GM15510 (cell line): ENCODE results near the gene B4GALNT1.

Experiments
- POLR2A ChIP-seq: IDR thresholded peaks from 3 replicates; pipeline ENCODE4 v1.6.1; 2011; ENCODE audit warnings: borderline replicate concordance; ENCODE audit not compliant: insufficient read length; ENCODE audit errors: extremely low read depth

Gene B4GALNT1

DNA sequence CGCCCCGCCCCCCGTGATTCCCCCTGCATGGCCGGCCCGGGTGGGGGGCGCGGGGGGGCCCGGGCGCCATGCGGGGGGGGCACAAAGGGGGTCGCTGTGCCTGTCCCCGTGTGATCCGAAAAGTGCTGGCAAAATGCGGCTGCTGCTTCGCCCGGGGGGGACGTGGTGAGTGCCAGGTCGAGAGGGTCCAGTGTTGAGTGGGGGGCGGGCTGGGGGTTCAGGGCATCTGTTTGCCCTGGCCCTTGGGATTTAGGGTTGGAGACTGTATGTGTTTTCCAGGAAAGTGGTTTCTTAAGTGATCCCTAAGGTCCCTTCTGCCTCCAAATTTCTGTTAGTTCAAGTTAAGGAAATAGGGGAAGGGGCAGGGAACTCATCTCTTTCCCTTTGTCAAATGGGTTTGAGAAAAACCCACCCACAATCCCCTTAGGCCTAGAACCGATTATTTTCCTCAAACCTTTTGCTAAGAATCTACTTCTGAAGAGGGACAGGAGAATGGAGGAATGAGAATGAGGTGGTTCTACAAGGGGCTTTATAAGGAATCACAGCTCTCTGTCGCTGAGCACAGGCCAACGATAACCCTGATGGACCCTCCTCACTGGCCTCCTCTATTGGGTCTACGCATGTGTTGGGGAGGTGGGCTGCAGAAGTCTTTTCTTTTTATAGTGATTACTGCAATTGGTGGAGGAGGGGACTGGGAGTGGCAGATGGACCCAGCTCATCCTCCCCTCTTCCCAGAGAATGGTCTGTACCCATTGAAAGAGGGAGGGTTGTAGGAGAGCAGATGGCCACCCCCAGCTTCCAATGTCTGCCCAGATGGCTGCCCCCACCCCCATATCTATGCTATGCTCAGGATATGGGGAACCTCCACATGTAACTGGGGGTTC, 20.9 kb downstream of the B4GALNT1 start:
- TF ChIP-seq POLR2A: no peak

DNA sequence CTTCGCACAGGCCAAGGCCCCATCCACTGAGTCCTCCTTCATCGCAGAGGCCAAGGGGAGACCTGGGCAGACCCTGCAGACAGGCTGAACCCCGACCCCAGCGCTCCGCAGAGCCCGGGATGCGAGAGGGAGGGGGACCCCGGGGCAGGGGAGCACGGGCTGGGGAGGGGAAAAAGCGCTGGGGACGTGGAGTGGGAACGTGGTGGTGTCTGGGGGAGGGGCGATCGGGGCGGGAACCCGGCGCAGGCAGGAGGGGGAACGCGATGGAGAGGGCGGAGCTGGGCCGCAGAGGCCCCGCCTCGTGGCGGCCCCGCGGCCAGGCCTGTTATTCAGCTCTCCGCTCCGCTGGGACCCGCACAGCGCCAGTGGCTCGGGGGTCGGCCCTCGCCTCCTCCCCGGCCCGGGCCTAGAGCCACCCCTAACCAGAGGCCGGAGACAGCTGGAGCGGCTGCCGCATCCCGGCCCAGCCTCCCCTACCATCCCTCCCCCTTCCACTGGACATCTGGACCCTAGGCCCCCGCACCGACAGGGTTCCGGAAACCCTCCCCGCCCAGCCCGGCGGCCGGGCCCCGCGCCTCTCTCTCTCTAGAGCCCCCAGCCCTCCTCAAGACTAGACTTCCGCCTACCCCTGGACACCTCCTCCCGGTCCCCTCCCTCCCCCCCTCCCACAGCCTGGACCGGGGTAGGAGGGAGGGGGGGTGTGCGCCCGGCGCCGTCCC, 21.7 kb downstream of the B4GALNT1 start, which contains the start of gene ARHGEF25:
TSS of gene ARHGEF25 (plus strand) at position 328 of the 719 bp plus-strand sequence. CDS start 460 bp downstream, outside the sequence.
- TF ChIP-seq POLR2A: peak; percentile 52

DNA sequence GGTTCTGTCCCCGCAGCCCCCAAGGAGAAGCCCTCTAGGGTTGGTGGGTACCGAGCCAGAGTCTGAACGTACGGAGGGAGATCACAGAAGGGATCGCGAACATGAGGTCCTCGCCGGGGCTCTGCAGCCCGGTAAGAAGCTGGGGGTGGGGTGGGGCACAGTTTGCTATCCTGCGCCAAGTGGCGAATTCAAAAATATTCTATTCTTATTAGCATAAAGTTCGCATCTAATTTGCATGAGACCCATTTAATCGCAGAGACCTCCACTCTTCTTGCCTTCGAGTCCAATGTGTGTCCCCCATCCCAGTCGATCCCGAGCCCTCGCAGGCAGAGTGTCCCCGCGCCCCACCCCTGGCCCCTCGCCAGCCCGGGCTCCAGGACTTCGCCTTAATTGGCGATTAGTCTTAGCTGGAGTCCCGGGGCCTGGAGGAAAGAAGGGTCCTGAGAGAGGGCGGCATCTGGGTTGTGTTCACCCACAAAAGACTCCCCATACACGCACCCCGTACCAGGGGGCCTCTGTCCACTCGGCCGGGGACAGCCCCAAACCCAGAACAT, 22.4 kb downstream of the B4GALNT1 start:
- no peak for TF ChIP-seq POLR2A

DNA sequence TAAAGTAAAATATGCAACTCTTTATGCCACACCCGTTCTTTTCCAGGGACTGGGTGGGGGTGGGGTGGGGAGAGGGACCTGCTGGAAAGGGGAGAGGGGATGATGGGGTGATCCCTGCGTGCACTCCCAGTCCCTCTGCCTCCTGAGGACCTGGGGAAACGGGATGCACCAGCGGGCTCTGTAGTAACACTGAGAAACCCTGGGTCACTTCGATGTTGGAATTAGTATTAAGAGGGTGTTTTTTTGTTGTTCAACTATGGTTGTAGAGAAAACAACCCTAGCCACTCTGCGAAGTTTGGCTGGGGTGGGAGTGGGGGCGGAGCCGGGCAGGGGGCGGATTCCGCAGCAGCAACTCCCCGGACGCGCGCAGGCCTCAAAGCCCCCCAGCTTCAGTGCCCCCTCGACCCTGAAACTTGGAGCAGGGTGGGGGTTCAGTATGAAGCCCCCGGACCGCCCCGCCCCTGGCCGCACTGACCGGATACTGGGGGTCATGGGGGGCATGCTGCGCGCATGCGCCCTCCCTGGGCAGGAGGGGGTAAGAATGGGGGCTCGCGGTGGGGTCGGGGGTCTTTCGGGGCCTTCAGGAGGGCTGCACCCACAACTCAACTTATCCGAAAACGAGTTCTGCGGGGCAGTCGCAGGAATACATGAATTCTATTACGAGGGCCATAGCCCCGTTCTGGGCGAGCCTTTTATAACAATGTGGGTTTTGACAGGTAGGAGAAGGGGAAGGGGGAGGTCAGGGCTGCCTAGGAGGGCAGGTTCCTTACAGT, 23.0 kb downstream of the B4GALNT1 start:
- TF ChIP-seq POLR2A: no peak

DNA sequence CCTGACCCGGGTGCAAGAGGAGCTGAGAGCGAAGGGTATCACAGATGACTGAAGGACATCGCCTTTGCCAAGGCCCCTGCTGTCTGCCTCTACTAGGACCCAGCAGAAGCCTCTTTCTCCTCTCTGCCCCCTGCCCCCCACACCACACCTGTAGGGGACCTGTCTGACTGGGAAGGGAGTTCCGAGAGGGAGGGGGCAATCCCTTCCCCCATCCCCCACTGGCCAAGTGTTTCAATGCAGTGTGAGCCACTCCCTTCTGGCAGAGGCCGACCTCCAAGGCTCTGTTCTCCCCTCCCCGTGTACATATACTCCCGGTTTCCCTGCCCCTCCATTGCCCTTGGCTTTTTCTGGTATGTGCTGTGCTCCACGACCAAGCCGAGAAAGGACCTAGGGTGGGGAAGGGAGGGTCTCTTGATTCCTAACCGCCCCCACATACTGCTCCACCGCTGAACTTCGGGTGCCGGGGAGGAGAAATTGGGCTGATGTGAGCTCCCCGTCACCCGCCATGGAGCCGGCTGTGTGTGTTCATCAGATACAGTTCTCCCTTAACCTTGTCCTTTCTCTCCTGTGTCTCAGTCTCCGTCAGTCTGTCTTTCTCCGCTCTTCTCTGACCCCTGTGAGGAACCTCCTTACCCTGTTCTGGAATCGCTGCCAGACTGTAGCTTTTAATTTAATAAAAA, 23.8 kb downstream of the B4GALNT1 start:
- no peak for TF ChIP-seq POLR2A

DNA sequence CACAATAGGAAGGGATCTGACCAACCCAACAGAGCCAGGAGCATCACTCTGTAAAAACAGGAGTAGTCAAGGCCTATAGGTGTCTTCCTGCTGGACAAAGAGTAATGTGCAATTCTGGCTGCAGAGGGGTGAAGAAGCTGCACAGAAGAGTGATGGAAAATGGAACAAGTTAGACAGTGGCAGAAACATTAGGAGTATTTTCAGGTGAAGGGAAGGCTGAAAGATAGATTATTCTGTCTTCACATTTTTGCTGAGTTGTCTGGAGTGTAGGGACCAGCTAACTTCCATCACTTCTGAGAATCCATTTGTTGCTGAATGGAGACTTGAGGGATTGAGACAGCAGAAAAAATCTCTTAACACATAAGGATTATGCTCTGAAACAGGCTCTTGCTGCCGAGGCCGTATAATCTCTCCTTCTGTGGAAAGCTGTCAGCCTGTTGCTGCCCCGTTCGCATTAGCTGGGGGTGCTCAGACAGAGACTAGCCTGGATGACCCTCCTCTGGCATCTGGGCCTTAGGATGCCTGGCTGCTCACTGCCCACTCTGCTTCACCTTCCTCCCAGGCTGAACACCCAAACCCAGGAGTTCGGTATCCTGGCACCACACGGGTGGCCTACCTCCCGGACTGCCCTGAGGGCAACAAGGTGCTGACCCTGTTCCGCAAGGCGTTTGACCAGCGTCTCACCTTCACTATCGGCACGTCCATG, 24.9 kb downstream of the B4GALNT1 start:
- no peak for TF ChIP-seq POLR2A

DNA sequence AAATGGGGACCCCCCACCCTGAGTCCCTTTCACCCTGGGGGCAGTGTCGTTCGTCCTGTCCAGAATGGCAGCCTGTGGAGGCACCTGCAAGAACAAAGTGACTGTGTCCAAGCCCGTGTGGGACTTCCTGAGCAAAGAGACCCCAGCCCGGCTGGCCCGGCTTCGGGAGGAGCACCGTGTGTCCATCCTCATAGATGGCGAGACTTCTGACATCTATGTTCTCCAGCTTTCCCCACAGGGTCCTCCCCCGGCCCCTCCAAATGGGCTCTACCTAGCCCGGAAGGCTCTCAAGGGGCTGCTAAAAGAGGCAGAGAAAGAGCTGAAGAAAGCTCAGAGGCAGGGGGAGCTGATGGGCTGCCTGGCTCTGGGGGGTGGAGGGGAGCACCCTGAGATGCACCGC, 26.2 kb downstream of the B4GALNT1 start:
- no peak for TF ChIP-seq POLR2A

DNA sequence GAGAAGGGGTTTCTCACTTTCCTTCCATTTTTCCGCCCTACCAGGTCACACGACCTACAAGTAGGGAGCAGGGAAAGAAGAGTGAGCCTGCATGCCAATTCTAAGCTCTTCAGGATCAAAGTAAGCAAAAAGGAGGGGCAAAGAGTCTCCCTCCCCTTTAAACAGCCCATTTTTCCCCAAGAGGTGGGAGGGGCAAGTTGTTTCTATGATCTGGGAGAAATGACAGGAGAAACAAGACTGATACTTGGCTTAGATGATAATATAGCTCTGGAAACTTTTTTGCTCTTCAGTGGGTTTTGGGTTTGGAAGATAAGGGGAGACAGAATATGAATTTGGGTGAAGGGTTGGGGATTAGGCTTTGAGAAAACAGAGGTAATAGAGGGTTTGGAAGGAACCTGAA, 26.6 kb downstream of the B4GALNT1 start:
- TF ChIP-seq POLR2A: no peak

DNA sequence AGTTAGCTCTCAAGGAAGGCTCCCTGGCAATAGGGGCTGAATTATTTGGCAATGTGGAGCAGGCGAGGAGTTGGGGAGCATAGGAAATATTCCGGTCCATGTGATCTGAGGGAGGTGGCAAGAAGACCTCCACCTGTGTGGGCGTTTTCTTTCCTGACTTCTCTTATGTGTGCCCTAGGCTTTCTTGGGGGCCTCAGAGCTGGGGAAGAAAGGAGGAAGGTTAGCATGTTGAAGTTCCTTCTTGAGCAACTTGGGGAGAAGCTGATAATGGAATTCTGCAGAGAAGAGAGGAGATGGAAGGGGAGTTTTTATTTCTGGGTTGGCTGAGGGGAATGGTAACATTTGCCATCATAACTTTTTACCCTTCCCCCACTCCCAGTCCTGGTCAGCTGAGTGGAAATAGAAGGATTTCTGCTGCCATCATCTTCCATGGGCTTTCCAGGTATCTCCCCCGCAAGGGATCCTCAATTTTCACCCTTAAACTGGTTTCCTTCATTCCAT, 27.1 kb downstream of the B4GALNT1 start:
- TF ChIP-seq POLR2A: no peak

DNA sequence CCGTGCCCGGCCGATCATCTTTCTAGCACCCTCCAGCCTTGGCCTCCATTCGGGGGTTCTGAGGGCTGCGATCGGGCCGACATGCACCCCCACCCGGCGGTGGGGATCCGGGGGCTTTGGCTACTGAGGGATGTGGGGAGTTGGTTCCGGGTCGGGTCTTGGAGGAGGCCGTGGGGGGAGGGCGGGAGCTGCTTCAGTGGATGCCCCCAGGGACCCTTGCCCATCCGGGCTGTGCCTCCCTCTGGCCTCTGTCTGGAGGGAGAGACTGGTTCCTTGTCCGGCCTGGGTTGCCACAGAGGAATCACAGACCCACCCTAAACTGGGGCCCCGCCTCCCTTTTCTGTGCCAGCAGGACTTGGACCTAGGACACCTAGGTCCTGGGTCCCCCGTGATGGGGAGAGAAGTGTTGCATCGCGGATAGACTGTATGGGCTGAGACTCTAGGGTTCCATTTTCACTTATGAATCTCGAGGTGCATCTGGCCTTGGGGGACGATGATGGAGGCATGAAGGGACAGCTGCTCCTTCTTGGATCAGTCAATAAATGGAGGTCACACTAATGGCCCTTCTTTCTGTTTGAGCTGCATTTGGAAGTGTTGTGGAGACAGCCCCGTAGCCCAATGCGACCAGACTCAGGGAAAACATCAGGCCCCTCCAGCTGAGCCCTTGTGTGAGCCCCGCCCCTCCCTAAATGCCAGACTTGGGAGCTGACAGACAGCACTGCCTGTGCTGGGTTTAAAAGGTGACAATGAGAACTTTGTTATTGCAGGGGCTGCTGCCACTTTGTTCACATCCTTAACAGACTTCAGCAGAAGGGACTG, 27.8 kb downstream of the B4GALNT1 start:
- peak; percentile 21 for TF ChIP-seq POLR2A

DNA sequence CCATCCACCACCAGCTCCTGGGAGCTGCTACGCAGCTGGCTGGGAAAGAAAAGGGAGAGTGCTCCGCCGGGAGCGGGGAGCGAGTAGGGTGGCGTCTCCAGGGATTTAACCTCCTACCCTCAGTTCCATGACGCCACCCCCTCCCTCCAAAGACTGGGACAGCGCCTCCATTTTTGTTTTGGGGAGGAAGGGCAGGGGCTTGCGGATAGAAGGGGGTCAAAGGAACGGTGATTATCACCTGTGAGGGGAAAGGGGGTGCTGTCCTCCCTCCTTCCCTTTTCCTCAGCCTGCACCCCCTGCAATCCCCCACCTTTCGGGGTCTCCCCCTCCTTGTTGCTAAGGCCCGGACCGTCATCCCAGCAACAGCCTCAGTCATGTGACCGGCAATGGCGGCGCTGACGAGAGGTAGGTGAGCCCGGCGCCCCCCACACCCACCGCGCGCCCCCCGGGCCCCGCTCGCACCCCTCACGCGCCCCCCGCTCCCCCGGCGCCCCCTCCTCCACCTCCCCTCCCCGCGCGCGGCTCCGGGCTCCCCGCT, 28.5 kb downstream of the B4GALNT1 start, which contains the start of gene DTX3:
TSS of gene DTX3 (plus strand) at position 371 of the 538 bp plus-strand sequence. CDS start 1,694 bp downstream, outside the sequence.
- TF ChIP-seq POLR2A: peak; percentile 28

DNA sequence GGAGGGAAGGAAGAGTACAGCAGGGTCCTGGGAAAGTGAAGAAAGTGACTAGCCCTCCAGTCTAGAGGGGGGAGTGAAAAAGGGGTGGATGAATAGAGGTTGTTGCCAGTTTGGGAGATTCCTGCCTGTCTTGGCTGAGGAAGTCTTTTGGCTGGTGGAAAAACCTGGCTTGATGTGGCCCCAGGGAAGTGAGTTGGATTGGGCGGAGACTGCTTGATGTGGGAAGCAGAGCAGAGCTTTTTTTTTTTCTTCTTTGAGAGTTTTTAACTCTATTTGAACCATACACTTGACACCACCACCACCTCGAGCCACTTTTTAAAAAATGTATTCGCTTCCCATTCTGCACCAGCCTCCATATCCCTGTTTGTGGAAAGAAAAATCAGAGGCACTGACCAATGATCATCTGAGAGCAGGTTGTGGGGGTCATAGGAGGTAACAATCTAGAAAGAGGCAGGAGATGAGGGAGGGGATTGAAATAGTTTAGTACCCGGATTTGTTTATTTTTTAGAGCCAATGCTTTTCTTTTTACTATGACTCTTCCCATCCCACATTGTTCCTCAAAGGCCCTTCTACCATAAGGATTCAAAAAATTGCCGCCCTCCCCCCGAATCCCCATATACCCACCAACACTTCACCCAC, 29.1 kb downstream of the B4GALNT1 start:
- no peak for TF ChIP-seq POLR2A
